K562 (cell line): ENCODE measurements around the gene USP15.

Experiments used
- CBX1 ChIP-seq: sonication (generic); IDR thresholded peaks from 2 replicates; pipeline ENCODE4 v1.6.1; 2016; ENCODE audit warnings: antibody characterized with exemption, low read depth, mild to moderate bottlenecking
- EP300 ChIP-seq: IDR thresholded peaks from 2 replicates; pipeline ENCODE4 v1.6.1; 2012; ENCODE audit warnings: low read length, improper control_type of control experiment
- EZH2 ChIP-seq: IDR thresholded peaks from 2 replicates; pipeline ENCODE4 v1.6.1; 2012; ENCODE audit warnings: low read depth, mild to moderate bottlenecking, inconsistent platforms, low read length, borderline replicate concordance
- GABPA ChIP-seq: fragments of 200-800 bp; sonication (Bioruptor generic); conservative IDR thresholded peaks from 2 replicates; pipeline ENCODE4 v1.6.1; 2016; ENCODE audit warnings: low read depth, missing genetic modification characterization, missing compliant biosample characterization
- POLR2A ChIP-seq: fragments of 450-650 bp; conservative IDR thresholded peaks from 2 replicates; pipeline ENCODE4 v1.6.1; 2016
- TAF7 ChIP-seq: fragments of 450-650 bp; IDR thresholded peaks from 2 replicates; pipeline ENCODE4 v1.6.1; 2016; ENCODE audit warnings: missing genetic modification characterization, missing compliant biosample characterization
- ZNF274 ChIP-seq: IDR thresholded peaks from 2 replicates; pipeline ENCODE4 v1.6.1; 2011; ENCODE audit warnings: low read depth, mild to moderate bottlenecking, low read length, moderate library complexity, borderline replicate concordance
- TF ChIP-seq, protein P1 (sequence below): fragments of 250-450 bp; sonication (Bioruptor Pico); IDR thresholded peaks from 2 replicates; pipeline ENCODE4 v1.8.0; 2022; ENCODE audit warnings: moderate library complexity, mild to moderate bottlenecking, inconsistent platforms

DNA sequence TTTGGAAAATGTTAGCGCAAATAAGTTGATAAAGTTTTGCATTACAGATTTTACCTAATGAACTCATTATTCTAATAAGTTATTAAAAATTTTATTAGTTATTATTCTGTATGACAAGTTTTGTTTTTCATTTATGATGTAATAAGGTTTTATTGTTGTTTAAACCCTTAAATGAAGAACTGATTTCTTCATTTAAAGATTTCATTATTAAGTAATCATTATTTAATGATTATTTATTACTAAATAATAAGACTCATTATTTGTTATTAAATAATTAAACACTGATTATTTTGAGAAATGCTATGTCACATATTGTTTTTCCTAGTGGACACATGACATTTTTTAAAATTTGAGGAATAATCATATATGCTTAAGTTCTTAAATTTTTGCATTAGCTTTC lies 34.2 kb downstream of the USP15 start:
- no peak for TF ChIP-seq CBX1
- no peak for TF ChIP-seq POLR2A
- no peak for TF ChIP-seq EZH2
- TF ChIP-seq, protein P1, sequence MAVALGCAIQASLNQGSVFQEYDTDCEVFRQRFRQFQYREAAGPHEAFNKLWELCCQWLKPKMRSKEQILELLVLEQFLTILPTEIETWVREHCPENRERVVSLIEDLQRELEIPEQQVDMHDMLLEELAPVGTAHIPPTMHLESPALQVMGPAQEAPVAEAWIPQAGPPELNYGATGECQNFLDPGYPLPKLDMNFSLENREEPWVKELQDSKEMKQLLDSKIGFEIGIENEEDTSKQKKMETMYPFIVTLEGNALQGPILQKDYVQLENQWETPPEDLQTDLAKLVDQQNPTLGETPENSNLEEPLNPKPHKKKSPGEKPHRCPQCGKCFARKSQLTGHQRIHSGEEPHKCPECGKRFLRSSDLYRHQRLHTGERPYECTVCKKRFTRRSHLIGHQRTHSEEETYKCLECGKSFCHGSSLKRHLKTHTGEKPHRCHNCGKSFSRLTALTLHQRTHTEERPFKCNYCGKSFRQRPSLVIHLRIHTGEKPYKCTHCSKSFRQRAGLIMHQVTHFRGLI (CRISPR knock-in tag): no peak
- TF ChIP-seq ZNF274: no peak
- no peak for TF ChIP-seq TAF7 (tag)
- TF ChIP-seq GABPA (tag): no peak
- no peak for TF ChIP-seq EP300
